Kasumi-1 (cell line): ENCODE results near the gene RPA1.
"Not testable (repeated sequence)": the region's sequence is repeated elsewhere in the genome, so short reads cannot be mapped to it uniquely, and the experiment has no call there.

Experiments used
- DNase-seq, 2 experiments: peaks; one replicate each; lab custom pipeline; 2025; lab: John Stamatoyannopoulos, UW

RPA1 gene

GRCh38 chr17:1829592-1830257 lies at the start of gene RPA1, which contains the start of gene SMYD4:
Gene RPA1 (plus strand): TSS chr17:1830005. CDS start chr17:1830094, 89 bp downstream.
Gene SMYD4 (minus strand): TSS chr17:1829902. CDS start chr17:1827994, 1,908 bp downstream.
- peak; percentile 34 to 41 for DNase-seq

- DNase-seq, result no peak
Measured at GRCh38 chr17:1782171-1782567, 47.6 kb upstream of the RPA1 start.

GRCh38 chr17:1783271-1783670 lies 46.5 kb upstream of the RPA1 start:
- DNase-seq, result no peak

GRCh38 chr17:1783834-1784611 lies 45.8 kb upstream of the RPA1 start:
- peak in 1 of 2 experiments; percentile 17 for DNase-seq

GRCh38 chr17:1785930-1786329 lies 43.9 kb upstream of the RPA1 start:
- no peak for DNase-seq

- no peak for DNase-seq
Measured at GRCh38 chr17:1786708-1787107, 43.1 kb upstream of the RPA1 start.

- DNase-seq, result no peak
Measured at GRCh38 chr17:1787301-1787902, 42.4 kb upstream of the RPA1 start.

- no peak for DNase-seq
Measured at GRCh38 chr17:1789936-1790335, 39.9 kb upstream of the RPA1 start.

GRCh38 chr17:1792495-1793446 lies 37.0 kb upstream of the RPA1 start:
- DNase-seq, result no peak

GRCh38 chr17:1793447-1793806 lies 36.4 kb upstream of the RPA1 start:
- no peak for DNase-seq

GRCh38 chr17:1796800-1797199 lies 33.0 kb upstream of the RPA1 start:
- no peak for DNase-seq

- no peak for DNase-seq
Measured at GRCh38 chr17:1797323-1797722, 32.5 kb upstream of the RPA1 start.

- not testable (repeated sequence) for DNase-seq
Measured at GRCh38 chr17:1797846-1798245, 32.0 kb upstream of the RPA1 start.

GRCh38 chr17:1800240-1800639 lies 29.6 kb upstream of the RPA1 start:
- DNase-seq, result no peak

- DNase-seq, result no peak
Measured at GRCh38 chr17:1800712-1801111, 29.1 kb upstream of the RPA1 start.

- DNase-seq, result no peak
Measured at GRCh38 chr17:1802429-1802828, 27.4 kb upstream of the RPA1 start.

- DNase-seq, result no peak
Measured at GRCh38 chr17:1803280-1803679, 26.5 kb upstream of the RPA1 start.

- no peak for DNase-seq
Measured at GRCh38 chr17:1807890-1808289, 21.9 kb upstream of the RPA1 start.

- no peak for DNase-seq
Measured at GRCh38 chr17:1808644-1809043, 21.2 kb upstream of the RPA1 start.

GRCh38 chr17:1809815-1810214 lies 20.0 kb upstream of the RPA1 start:
- not testable (repeated sequence) for DNase-seq

GRCh38 chr17:1810450-1811103 lies 19.2 kb upstream of the RPA1 start:
- no peak for DNase-seq
